Gastrocnemius medialis (tissue), 4 donors: Measurements from ENCODE around the gene MCOLN3.

Experiments
- CTCF ChIP-seq, 5 experiments: fragments of 450-650 bp in 3 of 5; fragments of 200-600 bp in 2 of 5; sonication (generic) in 2 of 5; IDR thresholded peaks in 4 of 5; conservative IDR thresholded peaks in 1 of 5; 1 replicate in 4 of 5; 2 replicates in 1 of 5; pipeline ENCODE4 v1.5.1; 2016 to 2019; ENCODE audit warnings: antibody characterized with exemption in 5 of 5, mild to moderate bottlenecking in 3 of 5, moderate library complexity in 3 of 5
- POLR2A ChIP-seq, 2 donors: fragments of 450-650 bp; IDR thresholded peaks; one replicate each; pipeline ENCODE4 v1.6.1; 2017; ENCODE audit warnings: antibody characterized with exemption in 2 of 2, mild to moderate bottlenecking in 2 of 2, moderate library complexity in 2 of 2

- no peak for TF ChIP-seq CTCF (IDR thresholded peaks at IDR 0.05 in 4 of 5, conservative IDR thresholded peaks at IDR 0.05 in 1 of 5)
- no peak for TF ChIP-seq POLR2A (IDR thresholded peaks at IDR 0.05)
Observed at GRCh38 chr1:85030536-85030935, 17.8 kb downstream of the MCOLN3 start.
